ENCODE data around the gene CYP2J2.

The CYP2J2 gene

GRCh38 chr1:59879996-59880505 lies 46.5 kb downstream of the CYP2J2 start (continued):
- TF ChIP-seq ZNF174 (tag by site-specific recombination; IDR thresholded peaks at IDR 0.05) (no peak), BCL11B (tag by site-specific recombination; IDR thresholded peaks at IDR 0.05; ENCODE audit: low read depth) (no peak), ZNF148 (tag by site-specific recombination; IDR thresholded peaks at IDR 0.05; ENCODE audit: borderline replicate concordance) (no peak), ZNF280C (tag by site-specific recombination; IDR thresholded peaks at IDR 0.05) (no peak), PBX3 (CRISPR knock-in tag; IDR thresholded peaks at IDR 0.05) (no peak), ZNF571 (tag by site-specific recombination; IDR thresholded peaks at IDR 0.05) (no peak), ZNF639 (tag by site-specific recombination; IDR thresholded peaks at IDR 0.05) (no peak), ZNF510 (tag by site-specific recombination; IDR thresholded peaks at IDR 0.05; ENCODE audit: insufficient replicate concordance) (no peak)

- Histone ChIP-seq H3K4me3 (ENCODE audit: low read depth, low read length) (no peak overlapping the region), H3K27ac (ENCODE audit: extremely low read depth, low read depth, low read length) (no peak overlapping the region), H3K9me3 (ENCODE audit: control insufficient read depth, insufficient read depth, low read depth, low read length) (no peaks in the 10 kb centered on the region), H3K36me3 (ENCODE audit: control insufficient read depth in 2 of 2, insufficient read depth in 1 of 2, low read length in 2 of 2) (no peaks in the 10 kb centered on the region), H3K4me1 (ENCODE audit: control insufficient read depth, insufficient read depth, low read length) (no peaks in the 10 kb centered on the region)
- 0 out of 2 replicates have a peak, but pooled peaks have one; percentile 7 for TF ChIP-seq TCF7L2 (IDR thresholded peaks at IDR 0.05; ENCODE audit: borderline replicate concordance, low read depth, low read length)
- peak; percentile 30 for TF ChIP-seq PRDM6 (tag by site-specific recombination; IDR thresholded peaks at IDR 0.05)
- peak; percentile 62 for TF ChIP-seq ZNF654 (tag by site-specific recombination; IDR thresholded peaks at IDR 0.05; ENCODE audit: low read depth)
- TF ChIP-seq ZNF707 (tag by site-specific recombination; IDR thresholded peaks at IDR 0.05): no peak
- no peak for TF ChIP-seq ZXDB (tag by site-specific recombination; IDR thresholded peaks at IDR 0.05)
- 0 out of 2 replicates have a peak, but pooled peaks have one; percentile 43 for TF ChIP-seq ZNF660 (tag by site-specific recombination; IDR thresholded peaks at IDR 0.05)
- ChIA-PET CTCF (interaction anchor here (0.6 to 6.5 kb wide), 14 partner anchors 8 to 587 kb away, joined by 3 to 177 read pairs (median 6); no protein-coding TSS in a partner anchor), POLR2A (no interaction called here)
These were observed 47.0 kb downstream of the CYP2J2 start for GRCh38 chr1:59879574-59879973.

All from HEK293 (cell line).